Measurements from ENCODE around the gene PRDM2. TPM values are rescaled to one million over a fixed set of nuclear protein-coding genes. Genes with fewer than 3 reads are reported as not detected.

Gene PRDM2
- total and polyA plus RNA-seq, 10 donors, result 12.0 to 75.7 (median 57.4) TPM

DNA sequence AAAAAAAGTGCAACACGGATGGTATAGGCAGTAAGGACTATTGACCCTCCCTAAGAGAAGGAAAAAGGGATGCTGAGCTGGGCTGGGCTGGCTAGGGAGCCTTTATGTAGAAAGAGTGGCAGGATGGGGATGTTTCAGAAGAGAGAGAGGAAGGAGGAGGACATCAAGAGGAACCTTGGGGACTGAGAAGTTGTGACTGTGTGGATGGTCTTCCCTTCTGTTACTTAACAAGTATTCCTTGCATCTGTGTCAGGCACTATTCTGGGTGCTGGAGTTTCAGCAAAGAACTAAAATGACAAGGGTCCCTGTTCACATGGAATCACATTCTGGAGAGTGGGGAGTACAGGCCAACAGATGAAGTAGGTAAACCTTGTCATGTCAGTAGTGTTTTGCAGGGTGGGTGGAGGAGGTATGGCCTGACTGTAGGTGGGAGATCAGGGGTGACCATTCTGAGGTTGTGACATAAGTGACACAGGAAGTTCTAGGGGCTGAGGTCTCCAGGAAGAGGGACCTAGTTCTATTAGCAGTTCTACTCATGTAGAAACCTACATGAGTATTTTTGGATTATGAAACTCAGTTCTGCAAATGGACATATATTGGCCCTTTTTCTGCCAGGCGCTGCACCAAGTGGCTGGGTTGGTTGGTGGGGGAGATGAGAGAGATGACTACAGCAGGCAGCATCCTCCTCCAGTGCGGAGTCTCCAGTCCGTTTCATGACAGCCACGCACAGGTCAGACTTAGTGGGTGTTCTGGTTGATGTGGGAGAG lies 53.8 kb downstream of the PRDM2 start:
- H3K9me3 ChIP-seq, result no peaks in the 10 kb centered on the region
- H3K4me1 ChIP-seq, result peaks cover 52 to 91% (median 87%) of the 10 kb centered on the region in 6 donors
- intact Hi-C loops (cut with DNase I; ENCODE audit: low total_unique reads), result no loop called here
- TF ChIP-seq POLR2A (IDR thresholded peaks at IDR 0.05) (no peak), POLR2AphosphoS5 (IDR thresholded peaks at IDR 0.05) (no peak)
- TF ChIP-seq, protein P1, sequence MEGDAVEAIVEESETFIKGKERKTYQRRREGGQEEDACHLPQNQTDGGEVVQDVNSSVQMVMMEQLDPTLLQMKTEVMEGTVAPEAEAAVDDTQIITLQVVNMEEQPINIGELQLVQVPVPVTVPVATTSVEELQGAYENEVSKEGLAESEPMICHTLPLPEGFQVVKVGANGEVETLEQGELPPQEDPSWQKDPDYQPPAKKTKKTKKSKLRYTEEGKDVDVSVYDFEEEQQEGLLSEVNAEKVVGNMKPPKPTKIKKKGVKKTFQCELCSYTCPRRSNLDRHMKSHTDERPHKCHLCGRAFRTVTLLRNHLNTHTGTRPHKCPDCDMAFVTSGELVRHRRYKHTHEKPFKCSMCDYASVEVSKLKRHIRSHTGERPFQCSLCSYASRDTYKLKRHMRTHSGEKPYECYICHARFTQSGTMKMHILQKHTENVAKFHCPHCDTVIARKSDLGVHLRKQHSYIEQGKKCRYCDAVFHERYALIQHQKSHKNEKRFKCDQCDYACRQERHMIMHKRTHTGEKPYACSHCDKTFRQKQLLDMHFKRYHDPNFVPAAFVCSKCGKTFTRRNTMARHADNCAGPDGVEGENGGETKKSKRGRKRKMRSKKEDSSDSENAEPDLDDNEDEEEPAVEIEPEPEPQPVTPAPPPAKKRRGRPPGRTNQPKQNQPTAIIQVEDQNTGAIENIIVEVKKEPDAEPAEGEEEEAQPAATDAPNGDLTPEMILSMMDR (IDR thresholded peaks at IDR 0.05 in 8 of 11, conservative IDR thresholded peaks at IDR 0.05 in 3 of 11), result no peak
- no peak for DNase-seq
- H3K27me3 ChIP-seq (replicated peaks in 1 of 7), result no peaks in the 10 kb centered on the region
- 66 to 88% (median 81%) methylated on average over 5 of the region's 5 CpGs for WGBS, 5 donors
- H3K27ac ChIP-seq, result peak overlapping the region in 4 of 8 donors; percentile 26 to 49 (median 35)
- H3K36me3 ChIP-seq, result peaks cover 0 to 27% (median 6%) of the 10 kb centered on the region in 6 donors
- no peak overlapping the region for H3K4me3 ChIP-seq

DNA sequence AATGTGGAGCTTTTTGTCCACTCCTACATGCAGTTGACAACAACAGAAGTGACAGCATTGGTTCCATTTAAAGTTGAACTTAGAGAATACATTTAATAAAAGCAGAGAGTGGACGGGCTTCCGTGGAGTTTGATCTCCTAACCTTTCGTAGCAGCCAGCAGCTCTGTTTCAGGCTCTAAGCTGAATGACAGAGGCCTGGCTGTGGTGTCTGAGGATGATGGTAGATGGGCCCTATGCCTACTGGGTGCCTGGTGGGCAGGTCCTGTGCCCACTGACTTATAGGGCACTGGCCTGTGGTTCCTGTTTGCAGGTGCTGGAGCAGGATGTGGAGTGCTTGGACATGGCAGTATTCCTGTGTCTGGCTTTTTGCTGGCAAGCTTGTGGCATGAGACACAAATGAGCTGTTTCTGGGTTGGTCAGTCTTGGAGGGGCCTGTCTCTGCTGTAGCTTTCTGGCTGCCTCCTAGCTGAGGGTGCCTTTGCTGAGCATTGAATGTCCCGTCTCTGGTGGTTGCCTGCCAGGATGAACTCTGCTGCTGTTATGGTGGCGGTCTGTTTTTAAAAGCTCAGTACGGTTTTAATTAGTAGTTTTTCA lies 54.6 kb downstream of the PRDM2 start:
- DNase-seq, result no peak
- Histone ChIP-seq H3K4me1 (peaks cover 52 to 99% (median 94%) of the 10 kb centered on the region in 6 donors), H3K27me3 (replicated peaks in 1 of 7) (no peaks in the 10 kb centered on the region), H3K4me3 (no peak overlapping the region), H3K36me3 (peaks cover 0 to 27% (median 6%) of the 10 kb centered on the region in 6 donors), H3K9me3 (no peaks in the 10 kb centered on the region), H3K27ac (peak overlapping the region in 2 of 8 donors; percentile 37 to 49)
- intact Hi-C loops (cut with DNase I; ENCODE audit: low total_unique reads), result no loop called here
- 92 to 97% (median 95%) methylated on average over 6 of the region's 6 CpGs for WGBS, 5 donors
- TF ChIP-seq, protein P1 (IDR thresholded peaks at IDR 0.05 in 8 of 11, conservative IDR thresholded peaks at IDR 0.05 in 3 of 11), result no peak
- TF ChIP-seq POLR2A (IDR thresholded peaks at IDR 0.05), result no peak
- TF ChIP-seq POLR2AphosphoS5 (IDR thresholded peaks at IDR 0.05), result no peak

DNA sequence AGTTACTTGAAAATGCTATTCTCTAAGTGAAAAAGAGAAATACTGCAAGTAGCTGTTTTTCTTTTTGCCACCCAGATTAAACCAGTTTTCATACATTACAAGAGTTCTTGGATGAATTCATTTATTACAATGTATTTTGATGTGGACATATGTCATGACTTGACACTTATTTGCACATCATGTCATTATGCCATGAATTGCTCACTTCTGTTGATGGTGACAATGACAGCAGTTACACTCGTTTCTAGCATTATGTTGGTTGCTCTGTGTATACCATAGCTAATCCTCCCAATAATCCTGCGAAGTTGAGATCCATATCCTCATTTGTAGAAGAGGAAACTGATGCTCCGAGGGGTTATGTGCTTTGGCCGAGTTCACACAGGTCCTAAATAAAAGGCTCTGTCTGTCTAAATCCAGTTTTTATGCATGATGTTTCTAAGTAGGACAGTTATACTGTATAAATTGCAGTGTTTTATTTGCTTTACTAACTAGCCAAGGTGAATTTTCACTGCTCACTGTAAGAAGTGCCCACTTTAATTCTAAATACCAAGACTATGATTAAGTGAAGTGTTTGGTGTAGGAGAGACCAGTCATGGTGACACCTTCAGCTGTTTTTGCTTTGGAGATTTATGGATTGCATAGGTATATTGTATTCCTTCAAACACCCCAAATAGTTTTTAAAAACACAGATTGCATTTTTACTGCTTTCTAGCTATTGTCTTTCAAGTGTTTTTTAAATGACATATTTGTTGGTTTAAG lies 56.7 kb downstream of the PRDM2 start:
- Histone ChIP-seq H3K36me3 (peaks cover 0 to 32% (median 6%) of the 10 kb centered on the region in 6 donors), H3K4me1 (peaks cover 43 to 100% (median 90%) of the 10 kb centered on the region in 6 donors), H3K9me3 (no peaks in the 10 kb centered on the region), H3K4me3 (no peak overlapping the region), H3K27me3 (replicated peaks in 1 of 7) (no peaks in the 10 kb centered on the region), H3K27ac (no peak overlapping the region)
- no peak for DNase-seq
- 70 to 86% (median 82%) methylated on average over 4 of the region's 4 CpGs for WGBS, 5 donors
- TF ChIP-seq, protein P1 (IDR thresholded peaks at IDR 0.05 in 8 of 11, conservative IDR thresholded peaks at IDR 0.05 in 3 of 11), result no peak
- TF ChIP-seq POLR2AphosphoS5 (IDR thresholded peaks at IDR 0.05) (no peak), POLR2A (IDR thresholded peaks at IDR 0.05) (no peak)
- intact Hi-C loops (cut with DNase I; ENCODE audit: low total_unique reads), result no loop called here

Data from spleen (tissue), 11 donors.